Astrocyte (in vitro differentiated cells and primary cell): Measurements from ENCODE around the gene TGFBI. TPM values are rescaled to one million over a fixed set of nuclear protein-coding genes. Genes with fewer than 3 reads are reported as not detected.

Experiments
- DNase-seq: peaks from one replicate; pipeline ENCODE4 v3.0.0-alpha.2; 2010; ENCODE audit warnings: low read depth
- FAIRE-seq: peaks from 2 replicates; lab custom pipeline; 2011; peaks lifted over from hg19 to GRCh38; lab: Jason Lieb, UNC
- H2AFZ ChIP-seq: 2 replicates; pipeline ENCODE4 v1.6.0; 2012; ENCODE audit warnings: low read depth, low read length, inconsistent platforms
- H3K27ac ChIP-seq: 2 replicates; pipeline ENCODE4 v1.5.1; 2011; ENCODE audit warnings: low read depth, low read length, inconsistent platforms
- H3K27me3 ChIP-seq: 2 replicates; pipeline ENCODE4 v1.6.0; 2011; ENCODE audit warnings: low read length, inconsistent platforms; ENCODE audit not compliant: insufficient read depth
- H3K36me3 ChIP-seq: 2 replicates; pipeline ENCODE4 v1.5.1; 2011; ENCODE audit warnings: low read length, inconsistent platforms; ENCODE audit not compliant: insufficient read depth
- H3K4me1 ChIP-seq: 2 replicates; pipeline ENCODE4 v1.5.1; 2011; ENCODE audit warnings: low read length, inconsistent platforms; ENCODE audit not compliant: insufficient read depth
- H3K4me2 ChIP-seq: 2 replicates; pipeline ENCODE4 v1.6.0; 2012; ENCODE audit warnings: low read length, inconsistent platforms
- H3K4me3 ChIP-seq: 2 replicates; pipeline ENCODE4 v1.5.1; 2011; ENCODE audit warnings: low read depth, mild to moderate bottlenecking, low read length, inconsistent platforms; ENCODE audit not compliant: insufficient read depth
- H3K79me2 ChIP-seq: 2 replicates; pipeline ENCODE4 v1.6.0; 2012; ENCODE audit warnings: mild to moderate bottlenecking, low read length, inconsistent platforms; ENCODE audit not compliant: insufficient read depth
- H3K9ac ChIP-seq: 2 replicates; pipeline ENCODE4 v1.6.0; 2012; ENCODE audit warnings: mild to moderate bottlenecking, low read length, inconsistent platforms
- H3K9me3 ChIP-seq: 2 replicates; pipeline ENCODE4 v1.5.1; 2012; ENCODE audit warnings: low read depth, mild to moderate bottlenecking, low read length, inconsistent platforms; ENCODE audit not compliant: insufficient read depth
- H4K20me1 ChIP-seq: 2 replicates; pipeline ENCODE4 v1.6.0; 2012; ENCODE audit warnings: low read length, inconsistent platforms; ENCODE audit not compliant: insufficient read depth
- H3K27ac Mint-ChIP-seq: one replicate; pipeline ENCODE4 v1.8.0; 2021; ENCODE audit warnings: mild to moderate bottlenecking, mixed read lengths; ENCODE audit not compliant: unreplicated experiment
- H3K27me3 Mint-ChIP-seq: one replicate; pipeline ENCODE4 v1.8.0; 2021; ENCODE audit warnings: low read depth, mixed read lengths; ENCODE audit not compliant: unreplicated experiment
- H3K36me3 Mint-ChIP-seq: one replicate; pipeline ENCODE4 v1.8.0; 2021; ENCODE audit warnings: low read depth, mixed read lengths; ENCODE audit not compliant: unreplicated experiment
- H3K4me1 Mint-ChIP-seq: one replicate; pipeline ENCODE4 v1.8.0; 2021; ENCODE audit warnings: low read depth, mixed read lengths; ENCODE audit not compliant: unreplicated experiment
- H3K4me3 Mint-ChIP-seq: one replicate; pipeline ENCODE4 v1.8.0; 2021; ENCODE audit warnings: mild to moderate bottlenecking, moderate library complexity, mixed read lengths; ENCODE audit not compliant: unreplicated experiment
- H3K9me3 Mint-ChIP-seq: one replicate; pipeline ENCODE4 v1.8.0; 2021; ENCODE audit warnings: mild to moderate bottlenecking, mixed read lengths; ENCODE audit not compliant: unreplicated experiment
- EZH2 ChIP-seq: IDR thresholded peaks from 2 replicates; pipeline ENCODE4 v1.6.1; 2012; ENCODE audit warnings: mild to moderate bottlenecking, low read length, inconsistent platforms; ENCODE audit not compliant: insufficient read depth
- total RNA-seq: library from RNA; stranded (reverse); gene quantifications from 2 replicates; pipeline ENCODE4 v1.2.1, GENCODE V29; 2021
- TF ChIP-seq, protein P1 (sequence below): IDR thresholded peaks from 2 replicates; pipeline ENCODE4 v1.5.1; 2011; ENCODE audit warnings: low read depth, mild to moderate bottlenecking, inconsistent platforms, low read length, moderate library complexity; ENCODE audit not compliant: insufficient read depth

Gene TGFBI
- total RNA-seq, 1 donor from 2014 or later: 1,145 TPM

DNA sequence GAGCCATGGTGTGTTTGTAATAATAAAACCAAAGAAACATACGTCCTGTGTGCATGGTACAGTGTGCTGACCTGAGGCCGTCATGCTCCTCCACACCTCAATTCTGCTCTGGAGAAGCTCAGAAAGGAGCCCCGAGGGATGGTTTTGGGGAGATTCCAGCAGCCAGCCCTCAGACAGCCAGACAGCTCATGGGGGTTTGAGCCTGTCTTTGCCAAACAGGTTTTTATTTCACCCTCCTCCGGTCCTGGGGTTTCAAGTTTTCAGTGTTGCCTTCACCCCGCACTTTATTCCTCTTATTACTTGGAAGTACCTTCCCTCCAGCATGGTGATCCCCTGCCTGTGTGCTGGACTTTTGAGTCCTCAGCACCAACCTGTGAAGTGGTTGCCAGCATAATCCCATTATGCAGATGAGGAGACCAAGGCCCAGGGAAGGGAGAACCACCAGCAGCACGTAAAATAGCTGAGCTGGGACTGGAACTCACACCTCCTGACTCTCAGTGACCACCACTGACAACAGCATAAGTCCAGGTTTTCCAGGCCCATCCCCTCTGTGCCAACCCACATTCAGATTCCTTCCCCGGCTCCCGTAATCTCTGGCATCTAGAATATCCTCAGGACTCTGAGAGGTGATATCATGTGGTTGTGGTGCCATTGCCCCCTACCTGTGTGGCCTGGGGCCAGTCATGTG is 35.1 kb downstream of the TGFBI start:
- FAIRE-seq: no peak

DNA sequence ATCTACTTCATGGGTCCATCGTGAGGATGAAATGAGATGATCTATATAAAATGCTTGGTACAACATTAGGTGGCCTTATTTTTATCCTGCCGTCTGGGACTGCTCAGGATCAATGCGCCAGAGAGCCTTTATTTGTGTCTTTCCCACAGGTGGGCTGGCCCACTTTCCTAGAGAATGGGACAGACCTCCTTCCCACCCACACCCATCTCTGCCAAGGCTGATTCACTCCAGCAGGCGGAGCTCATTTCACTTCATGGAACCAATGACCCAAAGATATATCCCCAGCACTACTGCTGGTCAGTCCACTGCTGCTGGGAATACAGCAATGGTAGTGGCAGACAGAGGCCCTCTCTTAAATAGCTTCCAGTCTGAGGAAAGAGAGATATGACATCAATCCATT is 35.7 kb downstream of the TGFBI start:
- no peak overlapping the region for H2AFZ ChIP-seq
- H3K4me1 Mint-ChIP-seq: peaks cover 20% of the 10 kb centered on the region
- DNase-seq: peak; percentile 40
- H3K4me3 Mint-ChIP-seq: no peak overlapping the region
- H3K4me3 ChIP-seq: no peak overlapping the region
- peak overlapping the region; percentile 23 for H3K9ac ChIP-seq
- H3K27ac Mint-ChIP-seq: peak overlapping the region; percentile 18
- H3K79me2 ChIP-seq: no peaks in the 10 kb centered on the region
- no peaks in the 10 kb centered on the region for H3K27me3 ChIP-seq
- H3K9me3 Mint-ChIP-seq: no peaks in the 10 kb centered on the region
- H3K4me2 ChIP-seq: no peak overlapping the region
- H3K36me3 ChIP-seq: peaks cover 75% of the 10 kb centered on the region
- no peaks in the 10 kb centered on the region for H3K9me3 ChIP-seq
- no peaks in the 10 kb centered on the region for H3K27me3 Mint-ChIP-seq
- no peak for FAIRE-seq
- TF ChIP-seq, protein P1, sequence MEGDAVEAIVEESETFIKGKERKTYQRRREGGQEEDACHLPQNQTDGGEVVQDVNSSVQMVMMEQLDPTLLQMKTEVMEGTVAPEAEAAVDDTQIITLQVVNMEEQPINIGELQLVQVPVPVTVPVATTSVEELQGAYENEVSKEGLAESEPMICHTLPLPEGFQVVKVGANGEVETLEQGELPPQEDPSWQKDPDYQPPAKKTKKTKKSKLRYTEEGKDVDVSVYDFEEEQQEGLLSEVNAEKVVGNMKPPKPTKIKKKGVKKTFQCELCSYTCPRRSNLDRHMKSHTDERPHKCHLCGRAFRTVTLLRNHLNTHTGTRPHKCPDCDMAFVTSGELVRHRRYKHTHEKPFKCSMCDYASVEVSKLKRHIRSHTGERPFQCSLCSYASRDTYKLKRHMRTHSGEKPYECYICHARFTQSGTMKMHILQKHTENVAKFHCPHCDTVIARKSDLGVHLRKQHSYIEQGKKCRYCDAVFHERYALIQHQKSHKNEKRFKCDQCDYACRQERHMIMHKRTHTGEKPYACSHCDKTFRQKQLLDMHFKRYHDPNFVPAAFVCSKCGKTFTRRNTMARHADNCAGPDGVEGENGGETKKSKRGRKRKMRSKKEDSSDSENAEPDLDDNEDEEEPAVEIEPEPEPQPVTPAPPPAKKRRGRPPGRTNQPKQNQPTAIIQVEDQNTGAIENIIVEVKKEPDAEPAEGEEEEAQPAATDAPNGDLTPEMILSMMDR: peak; percentile 13
- TF ChIP-seq EZH2: no peak
- peaks cover 48% of the 10 kb centered on the region for H4K20me1 ChIP-seq
- H3K4me1 ChIP-seq: peaks cover 7% of the 10 kb centered on the region
- H3K36me3 Mint-ChIP-seq: peaks cover 41% of the 10 kb centered on the region
- peak overlapping the region; percentile 12 for H3K27ac ChIP-seq

More for the DNA sequence above, 35.1 kb downstream of the TGFBI start:
- peak overlapping the region; percentile 12 for H3K27ac ChIP-seq
- H3K4me1 ChIP-seq: peaks cover 13% of the 10 kb centered on the region
- H3K4me3 ChIP-seq: no peak overlapping the region
- H4K20me1 ChIP-seq: peaks cover 48% of the 10 kb centered on the region
- peaks cover 26% of the 10 kb centered on the region for H3K4me1 Mint-ChIP-seq
- H3K4me2 ChIP-seq: no peak overlapping the region
- peak overlapping the region; percentile 18 for H3K27ac Mint-ChIP-seq
- H3K9me3 ChIP-seq: no peaks in the 10 kb centered on the region
- no peak for DNase-seq
- H3K36me3 Mint-ChIP-seq: peaks cover 44% of the 10 kb centered on the region
- TF ChIP-seq EZH2: no peak
- TF ChIP-seq, protein P1: no peak
- no peak overlapping the region for H2AFZ ChIP-seq
- no peak overlapping the region for H3K4me3 Mint-ChIP-seq
- H3K27me3 Mint-ChIP-seq: no peaks in the 10 kb centered on the region
- H3K79me2 ChIP-seq: no peaks in the 10 kb centered on the region
- no peaks in the 10 kb centered on the region for H3K9me3 Mint-ChIP-seq
- H3K9ac ChIP-seq: peak overlapping the region; percentile 23
- no peaks in the 10 kb centered on the region for H3K27me3 ChIP-seq
- peaks cover 76% of the 10 kb centered on the region for H3K36me3 ChIP-seq

DNA sequence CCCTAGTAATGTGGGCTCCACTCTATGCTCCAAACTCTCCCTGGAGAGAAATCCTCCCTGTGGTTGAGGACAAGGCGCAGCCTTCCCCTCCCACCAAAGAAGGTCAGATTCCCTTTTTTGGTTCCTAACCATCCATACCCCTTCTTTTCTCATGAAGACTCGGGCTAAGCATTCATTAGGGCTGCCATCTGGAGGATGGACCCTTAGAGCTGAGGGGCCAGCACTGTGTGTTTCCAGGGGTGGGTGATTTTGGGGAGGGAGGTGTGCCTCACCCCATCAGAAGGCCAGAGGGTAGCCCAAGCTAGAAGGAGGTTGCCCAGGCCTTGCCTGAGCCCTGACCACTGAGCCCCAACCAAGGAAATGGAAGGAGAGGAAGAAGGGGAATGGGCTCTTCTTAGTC is 36.8 kb downstream of the TGFBI start:
- Histone ChIP-seq H3K27ac (no peak overlapping the region), H2AFZ (no peak overlapping the region), H3K4me1 (peaks cover 4% of the 10 kb centered on the region), H3K36me3 (peaks cover 75% of the 10 kb centered on the region), H3K4me2 (no peak overlapping the region), H3K27me3 (no peaks in the 10 kb centered on the region), H3K9me3 (no peaks in the 10 kb centered on the region), H3K4me3 (no peak overlapping the region), H3K79me2 (no peaks in the 10 kb centered on the region), H3K9ac (no peak overlapping the region), H4K20me1 (peaks cover 58% of the 10 kb centered on the region)
- Mint-ChIP-seq H3K27me3 (no peaks in the 10 kb centered on the region), H3K36me3 (peaks cover 44% of the 10 kb centered on the region), H3K9me3 (no peaks in the 10 kb centered on the region), H3K4me3 (no peak overlapping the region), H3K4me1 (peaks cover 18% of the 10 kb centered on the region), H3K27ac (peak overlapping the region; percentile 43)
- no peak for TF ChIP-seq EZH2
- TF ChIP-seq, protein P1: no peak
- DNase-seq (no peak), FAIRE-seq (no peak)
